Measurements from ENCODE around the gene SVBP. TPM values are rescaled to one million over a fixed set of nuclear protein-coding genes. Genes with fewer than 3 reads are reported as not detected.

The SVBP gene
- total RNA-seq, 4 donors from 2014 or later = 19.1 to 39.5 (median 23.1) TPM

DNA sequence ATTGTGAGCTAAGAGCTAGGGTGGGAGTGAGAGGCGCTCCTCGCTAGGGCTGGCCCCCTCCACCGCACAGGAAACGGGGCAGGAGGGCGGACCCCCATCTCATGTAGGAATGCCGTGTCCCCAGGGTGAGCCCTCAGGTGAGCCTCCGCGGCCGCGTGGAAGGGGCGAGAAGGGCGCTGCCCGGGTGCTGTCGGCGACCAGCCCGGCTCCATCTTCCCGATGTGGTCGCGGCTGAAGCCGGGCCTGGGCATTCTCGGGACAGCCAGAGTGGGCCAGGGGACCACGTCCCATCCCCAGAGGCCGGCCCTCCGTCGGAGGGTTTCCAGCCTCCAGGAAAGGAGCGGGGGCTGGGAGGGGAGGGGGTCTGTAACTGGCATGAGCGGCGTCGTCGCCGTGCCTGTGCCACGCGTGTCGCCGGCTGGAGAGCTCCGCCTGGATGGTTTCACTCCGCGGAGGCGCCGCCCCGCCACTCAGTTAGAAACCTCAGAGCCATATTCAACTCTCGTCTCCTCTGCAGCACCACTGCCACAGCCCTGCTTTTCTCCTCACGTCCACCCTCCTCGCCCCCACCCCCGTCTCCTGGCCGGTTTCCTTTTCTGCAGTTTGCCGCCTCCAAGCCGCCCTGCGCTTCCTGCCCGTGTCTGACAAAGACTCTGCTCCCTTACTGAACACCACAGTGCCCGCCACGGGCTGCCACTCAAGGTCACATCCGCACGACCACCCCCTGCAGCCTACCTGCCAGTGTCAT lies 32.1 kb downstream of the SVBP start, which contains the start of gene TMEM269:
TMEM269 (plus strand) TSS at position 46 of the 748 bp plus-strand sequence. CDS start 4,903 bp downstream, outside the sequence.
- Histone ChIP-seq H3K9me3 (no peaks in the 10 kb centered on the region), H3K4me1 (peaks cover 14 to 17% (median 15%) of the 10 kb centered on the region in 4 donors), H3K27me3 (no peaks in the 10 kb centered on the region), H3K4me3 (peak within 1 kb of the TSS; percentile 49 to 64 (median 52)), H3K36me3 (peaks cover 6 to 26% (median 11%) of the 10 kb centered on the region in 4 donors), H3K27ac (replicated peaks in 1 of 4) (no peak within 1 kb of the TSS)
- no peak for DNase-seq (ENCODE audit: extremely low spot score)
- intact Hi-C loops (cut with DNase I) = no loop called here
- 24% methylated on average over 24 of the region's 54 CpGs for WGBS
- TF ChIP-seq POLR2A (IDR thresholded peaks at IDR 0.05; ENCODE audit: low read depth) (no peak), EP300 (IDR thresholded peaks at IDR 0.05) (no peak), POLR2AphosphoS5 (IDR thresholded peaks at IDR 0.05) (no peak)
- TF ChIP-seq, protein P1, sequence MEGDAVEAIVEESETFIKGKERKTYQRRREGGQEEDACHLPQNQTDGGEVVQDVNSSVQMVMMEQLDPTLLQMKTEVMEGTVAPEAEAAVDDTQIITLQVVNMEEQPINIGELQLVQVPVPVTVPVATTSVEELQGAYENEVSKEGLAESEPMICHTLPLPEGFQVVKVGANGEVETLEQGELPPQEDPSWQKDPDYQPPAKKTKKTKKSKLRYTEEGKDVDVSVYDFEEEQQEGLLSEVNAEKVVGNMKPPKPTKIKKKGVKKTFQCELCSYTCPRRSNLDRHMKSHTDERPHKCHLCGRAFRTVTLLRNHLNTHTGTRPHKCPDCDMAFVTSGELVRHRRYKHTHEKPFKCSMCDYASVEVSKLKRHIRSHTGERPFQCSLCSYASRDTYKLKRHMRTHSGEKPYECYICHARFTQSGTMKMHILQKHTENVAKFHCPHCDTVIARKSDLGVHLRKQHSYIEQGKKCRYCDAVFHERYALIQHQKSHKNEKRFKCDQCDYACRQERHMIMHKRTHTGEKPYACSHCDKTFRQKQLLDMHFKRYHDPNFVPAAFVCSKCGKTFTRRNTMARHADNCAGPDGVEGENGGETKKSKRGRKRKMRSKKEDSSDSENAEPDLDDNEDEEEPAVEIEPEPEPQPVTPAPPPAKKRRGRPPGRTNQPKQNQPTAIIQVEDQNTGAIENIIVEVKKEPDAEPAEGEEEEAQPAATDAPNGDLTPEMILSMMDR (IDR thresholded peaks at IDR 0.05) = no peak

DNA sequence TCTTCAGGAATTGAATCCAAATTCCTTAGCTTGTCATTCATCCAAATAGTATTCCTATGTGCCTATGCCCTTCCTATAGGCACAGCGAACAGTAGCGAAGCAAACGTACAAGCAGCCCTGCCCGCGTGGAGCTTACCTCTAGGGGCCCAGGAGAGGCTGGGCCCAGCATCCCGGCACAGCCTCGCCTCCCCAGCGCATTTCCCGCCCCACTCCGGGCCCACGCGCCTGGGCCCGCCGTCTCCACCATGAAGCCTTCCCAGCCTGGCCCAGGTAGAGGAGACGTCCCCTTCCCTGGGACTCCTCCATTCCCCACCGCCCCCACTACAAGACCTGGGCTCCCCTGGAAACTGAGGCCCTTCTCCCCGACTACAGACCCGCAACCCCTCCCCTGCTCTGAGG lies 32.7 kb downstream of the SVBP start:
- intact Hi-C loops (cut with DNase I) = no loop called here
- peaks cover 14 to 17% (median 15%) of the 10 kb centered on the region in 4 donors for H3K4me1 ChIP-seq
- WGBS = 84% methylated on average over 18 of the region's 18 CpGs
- H3K9me3 ChIP-seq = no peaks in the 10 kb centered on the region
- peaks cover 7 to 31% (median 12%) of the 10 kb centered on the region in 4 donors for H3K36me3 ChIP-seq
- H3K27me3 ChIP-seq = no peaks in the 10 kb centered on the region
- TF ChIP-seq POLR2AphosphoS5 (IDR thresholded peaks at IDR 0.05) = no peak
- no peak for TF ChIP-seq POLR2A (IDR thresholded peaks at IDR 0.05; ENCODE audit: low read depth)
- TF ChIP-seq, protein P1 (IDR thresholded peaks at IDR 0.05) = no peak
- no peak for TF ChIP-seq EP300 (IDR thresholded peaks at IDR 0.05)
- H3K27ac ChIP-seq (replicated peaks in 1 of 4) = no peak overlapping the region
- DNase-seq (ENCODE audit: extremely low spot score) = no peak
- peak overlapping the region; percentile 49 to 64 (median 52) for H3K4me3 ChIP-seq

DNA sequence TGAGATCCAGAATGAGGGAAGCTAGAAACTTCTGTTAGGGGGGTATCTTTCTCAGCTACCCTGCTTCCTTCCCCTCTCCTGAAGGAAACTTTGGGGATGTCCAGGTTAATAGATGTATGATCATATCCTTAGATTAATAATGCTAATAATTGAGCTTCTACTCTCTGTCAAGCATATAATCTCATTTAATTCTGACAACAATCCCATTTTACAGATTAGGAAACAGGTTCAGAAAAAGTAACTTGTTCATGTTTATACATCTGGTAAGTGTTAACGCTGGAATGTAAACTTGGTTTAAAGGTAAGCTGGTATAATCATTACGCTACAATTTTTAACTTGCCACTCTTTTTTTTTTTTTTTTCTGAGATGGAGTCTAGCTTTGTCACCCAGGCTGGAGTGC lies 34.1 kb downstream of the SVBP start:
- Histone ChIP-seq H3K4me3 (no peak overlapping the region), H3K9me3 (no peaks in the 10 kb centered on the region), H3K27ac (replicated peaks in 1 of 4) (no peak overlapping the region), H3K36me3 (peaks cover 7 to 44% (median 15%) of the 10 kb centered on the region in 4 donors), H3K4me1 (peaks cover 14 to 17% (median 15%) of the 10 kb centered on the region in 4 donors), H3K27me3 (no peaks in the 10 kb centered on the region)
- DNase-seq (ENCODE audit: extremely low spot score) = no peak
- 95% methylated on average over 2 of the region's 2 CpGs for WGBS
- TF ChIP-seq, protein P1 (IDR thresholded peaks at IDR 0.05) = no peak
- TF ChIP-seq EP300 (IDR thresholded peaks at IDR 0.05) (no peak), POLR2A (IDR thresholded peaks at IDR 0.05; ENCODE audit: low read depth) (no peak), POLR2AphosphoS5 (IDR thresholded peaks at IDR 0.05) (no peak)
- intact Hi-C loops (cut with DNase I) = no loop called here

DNA sequence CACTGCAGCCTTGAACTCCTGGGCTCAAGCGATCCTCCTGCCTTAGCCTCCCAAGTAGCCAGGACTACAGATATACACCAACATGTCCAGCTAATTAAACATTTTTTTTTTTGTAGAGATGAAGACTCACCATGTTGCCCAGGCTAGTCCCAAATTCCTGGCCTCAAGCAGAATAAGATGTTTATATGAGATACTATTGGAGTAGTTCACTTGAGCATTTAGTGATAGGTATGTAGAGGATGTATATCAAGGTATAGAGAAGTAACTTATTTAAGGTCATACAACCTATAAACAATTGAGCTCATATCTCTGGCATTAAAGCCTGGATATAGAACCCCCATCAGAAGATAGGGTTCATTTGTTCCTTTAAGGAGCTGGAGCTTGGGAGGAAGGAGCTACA lies 37.0 kb downstream of the SVBP start:
- TF ChIP-seq POLR2AphosphoS5 (IDR thresholded peaks at IDR 0.05) (no peak), POLR2A (IDR thresholded peaks at IDR 0.05; ENCODE audit: low read depth) (no peak), EP300 (IDR thresholded peaks at IDR 0.05) (no peak)
- TF ChIP-seq, protein P1 (IDR thresholded peaks at IDR 0.05) = no peak
- 100% methylated on average over 1 of the region's 1 CpG for WGBS
- intact Hi-C loops (cut with DNase I) = no loop called here
- H3K4me3 ChIP-seq = no peak overlapping the region
- no peaks in the 10 kb centered on the region for H3K9me3 ChIP-seq
- peaks cover 5 to 7% (median 7%) of the 10 kb centered on the region in 4 donors for H3K4me1 ChIP-seq
- no peaks in the 10 kb centered on the region for H3K27me3 ChIP-seq
- H3K36me3 ChIP-seq = peaks cover 19 to 71% (median 42%) of the 10 kb centered on the region in 4 donors
- H3K27ac ChIP-seq (replicated peaks in 1 of 4) = no peak overlapping the region
- no peak for DNase-seq (ENCODE audit: extremely low spot score)
